ELF-1 (cell line): ENCODE measurements around the gene LRWD1.
"Not testable (repeated sequence)": the region's sequence is repeated elsewhere in the genome, so short reads cannot be mapped to it uniquely, and the experiment has no call there.

Experiments
- DNase-seq: peaks from one replicate; pipeline ENCODE4 v3.0.0-alpha.2; 2016; ENCODE audit warnings: low read depth, low spot score

The LRWD1 gene

GRCh38 chr7:102496861-102497260, 32.1 kb downstream of the LRWD1 start:
- DNase-seq = not testable (repeated sequence)

DNA sequence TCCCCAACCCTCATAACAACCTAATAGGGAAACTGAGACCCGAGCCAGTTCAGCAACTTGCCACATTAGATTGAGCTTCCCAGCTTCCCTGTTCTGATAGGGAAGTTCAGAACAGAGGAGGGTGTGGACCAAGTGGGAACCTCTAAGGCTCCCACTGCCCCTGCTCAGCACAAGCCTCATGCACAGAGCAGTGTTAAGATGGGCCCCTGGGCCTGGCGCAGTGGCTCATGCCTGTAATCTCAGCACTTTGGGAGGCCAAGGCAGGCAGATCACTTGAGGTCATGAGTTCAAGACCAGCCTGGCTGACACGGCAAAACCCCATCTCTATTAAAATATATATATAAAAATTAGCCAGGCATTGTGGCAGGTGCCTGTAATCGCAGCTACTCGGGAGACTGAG, 32.5 kb downstream of the LRWD1 start:
- DNase-seq = not testable (repeated sequence)

GRCh38 chr7:102498321-102498720, 33.5 kb downstream of the LRWD1 start:
- DNase-seq = not testable (repeated sequence)

DNA sequence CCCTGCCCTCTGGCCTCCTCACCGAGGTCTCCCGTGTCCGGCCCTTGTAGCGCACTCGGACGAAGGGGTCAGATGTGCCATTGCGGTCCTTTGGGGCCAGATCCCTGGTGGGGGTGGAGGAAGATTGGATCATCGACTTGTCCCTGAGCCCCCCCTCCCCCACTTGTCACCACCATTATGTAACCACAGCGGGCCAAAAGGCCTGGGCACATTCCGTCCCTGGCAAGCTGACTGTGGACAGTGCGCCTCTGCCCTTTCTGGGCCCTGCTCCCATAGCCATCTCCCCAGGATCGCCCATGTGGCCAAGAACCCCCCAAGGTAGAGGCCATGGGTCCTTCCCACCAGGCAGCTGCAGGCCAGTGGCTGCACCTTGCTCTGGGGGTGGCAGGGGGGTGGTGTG, 38.4 kb downstream of the LRWD1 start:
- not testable (repeated sequence) for DNase-seq

- not testable (repeated sequence) for DNase-seq
Measured at GRCh38 chr7:102505298-102506185, 40.8 kb downstream of the LRWD1 start.

- DNase-seq = not testable (repeated sequence)
Measured at GRCh38 chr7:102507410-102508088, 42.8 kb downstream of the LRWD1 start.

GRCh38 chr7:102510575-102510974, 45.8 kb downstream of the LRWD1 start:
- DNase-seq = not testable (repeated sequence)

- not testable (repeated sequence) for DNase-seq
Measured at GRCh38 chr7:102511860-102512522, 47.2 kb downstream of the LRWD1 start.

DNA sequence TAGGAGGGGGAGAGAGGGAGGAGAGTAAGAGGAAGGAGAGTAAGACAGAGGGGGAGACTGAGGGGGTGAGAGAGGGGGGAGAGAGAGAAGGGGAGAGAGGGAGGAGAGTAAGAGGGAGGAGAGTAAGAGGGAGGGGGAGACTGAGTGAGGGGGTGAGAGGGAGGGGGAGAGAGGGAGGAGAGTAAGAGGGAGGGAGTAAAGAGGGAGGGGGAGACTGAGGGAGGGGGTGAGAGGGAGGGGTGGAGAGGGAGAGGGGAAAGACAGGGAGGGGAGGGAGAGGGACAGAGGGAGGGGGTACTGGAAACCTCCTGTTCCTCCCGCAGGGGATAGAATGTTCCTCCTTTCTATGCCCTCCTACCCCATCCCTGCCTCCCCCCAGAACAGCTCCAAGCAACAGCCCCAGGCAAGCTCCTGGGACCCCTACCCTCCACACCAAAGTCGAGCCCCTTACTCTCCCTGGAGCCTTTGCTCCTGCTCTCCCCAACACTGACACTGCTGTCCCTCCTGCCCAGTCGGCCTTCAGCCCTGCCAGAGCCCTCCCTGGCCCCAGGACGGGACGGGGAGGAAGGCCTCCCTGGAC, 47.9 kb downstream of the LRWD1 start:
- DNase-seq = not testable (repeated sequence)

DNA sequence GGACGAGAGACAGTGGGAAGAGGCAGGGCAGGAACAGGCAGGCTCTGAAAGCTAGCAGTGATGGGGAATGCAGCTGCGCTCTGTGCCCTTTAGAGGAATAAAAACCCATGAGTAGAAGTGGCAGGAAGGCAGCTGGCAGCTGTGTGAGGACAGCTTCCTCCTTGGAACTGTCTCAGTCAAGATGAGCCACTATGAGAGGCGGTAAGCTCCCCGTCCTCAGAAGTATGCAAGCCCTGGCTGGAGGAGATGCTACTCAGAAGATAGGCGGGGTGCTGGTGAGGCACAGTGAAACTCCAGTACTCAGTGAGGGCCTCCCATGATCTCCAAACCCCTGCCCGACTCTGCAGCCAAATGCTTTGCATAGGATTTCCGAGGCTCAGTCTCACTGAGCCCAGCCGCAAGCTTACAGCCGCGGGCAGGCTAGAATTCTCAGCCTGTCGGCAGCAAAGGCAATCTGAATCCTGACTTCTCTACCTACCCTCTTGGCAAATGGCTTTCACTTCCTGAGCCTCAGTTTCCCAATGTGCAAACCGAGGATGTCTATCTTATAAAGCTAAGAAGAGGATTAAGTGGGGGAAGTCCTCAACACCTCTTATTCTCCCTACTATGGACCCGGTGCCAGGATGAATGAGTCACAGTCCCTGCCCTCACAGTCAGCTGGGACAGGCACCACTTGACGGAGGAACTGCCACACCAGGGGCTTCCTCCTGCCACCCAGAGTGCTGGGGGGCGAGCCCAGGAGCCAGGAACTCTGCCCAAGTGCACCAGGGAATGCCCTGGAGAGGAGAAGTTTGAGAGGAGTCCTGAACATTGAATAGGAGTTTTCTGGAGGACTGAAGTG, 50.3 kb downstream of the LRWD1 start:
- not testable (repeated sequence) for DNase-seq

DNA sequence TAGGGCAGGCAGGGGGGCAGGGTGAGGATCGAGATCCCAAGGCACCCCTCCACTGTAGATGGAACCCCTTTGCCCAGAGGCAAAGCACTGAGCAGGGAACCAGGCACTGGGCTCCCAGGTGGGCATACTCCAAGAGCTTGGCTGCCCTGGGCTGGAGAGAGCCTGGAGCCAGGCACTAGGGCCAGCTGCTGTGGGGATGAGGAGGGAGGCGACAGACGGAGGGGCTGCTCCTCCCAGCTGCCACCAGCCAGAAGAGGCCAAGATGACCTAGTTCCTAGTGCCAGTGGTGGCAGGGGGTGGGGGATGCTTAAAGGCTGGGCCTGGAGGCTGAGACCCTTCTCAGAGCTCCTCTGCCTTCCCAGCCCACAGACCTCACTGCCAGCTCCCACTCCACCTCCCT, 51.1 kb downstream of the LRWD1 start:
- DNase-seq = not testable (repeated sequence)

DNA sequence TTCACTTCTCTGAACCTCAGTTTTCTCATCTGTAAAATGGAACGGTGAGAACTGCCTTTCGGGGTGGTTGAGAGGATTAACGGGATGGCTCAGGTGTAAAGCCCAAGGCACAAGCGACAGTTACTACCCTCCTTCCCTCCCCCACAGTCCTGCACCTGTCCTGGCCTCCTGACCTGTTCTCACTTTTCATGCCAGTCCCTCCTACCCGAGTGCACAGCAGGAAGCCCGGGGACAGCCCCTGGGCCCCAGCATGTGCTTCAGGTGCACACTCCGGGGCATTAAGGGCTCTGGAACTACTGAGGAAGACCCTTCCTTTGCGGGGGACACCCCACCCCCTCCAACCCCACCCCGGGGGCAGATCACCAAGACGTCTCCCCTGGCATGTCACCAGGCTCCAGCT, 52.2 kb downstream of the LRWD1 start:
- not testable (repeated sequence) for DNase-seq

DNA sequence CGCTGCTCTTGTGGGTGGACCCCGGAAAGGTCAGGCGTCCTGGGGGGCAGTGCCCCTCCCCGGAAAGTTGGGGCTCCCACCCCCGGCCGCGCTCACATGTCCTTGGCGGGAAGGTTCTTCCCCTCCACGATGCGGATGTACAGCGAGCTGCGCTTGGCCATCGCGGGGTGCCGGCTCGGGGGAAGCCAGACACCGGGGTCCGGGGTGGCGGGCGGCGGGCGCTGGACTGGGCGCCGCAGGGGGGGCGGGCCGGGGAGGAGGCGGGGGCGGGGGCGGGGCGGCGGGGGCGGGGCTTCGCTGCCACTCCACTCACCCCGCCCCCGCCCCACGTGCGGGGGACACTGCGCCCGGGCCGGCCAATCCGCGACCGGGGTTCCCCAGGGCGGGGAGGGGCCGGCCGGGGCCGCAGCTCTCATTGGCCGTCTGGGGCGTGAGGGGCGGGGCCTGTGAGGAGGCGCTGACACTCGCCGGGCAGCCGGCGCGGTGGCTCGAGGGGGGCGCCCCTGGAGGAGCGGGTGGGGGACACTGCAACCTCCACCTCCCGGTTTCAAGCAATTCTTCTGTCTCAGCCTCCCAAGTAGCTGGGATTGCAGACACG, 52.9 kb downstream of the LRWD1 start, which contains the start of gene RASA4B:
Gene RASA4B, minus strand, starts transcription at position 228 of the 598 bp plus-strand sequence. Its CDS starts 67 bp downstream, at position 161.
- not testable (repeated sequence) for DNase-seq

GRCh38 chr7:102520797-102521196, 56.0 kb downstream of the LRWD1 start:
- DNase-seq = not testable (repeated sequence)
